Gastrocnemius medialis (tissue), 4 donors: Measurements from ENCODE around the gene ZNF30. TPM values are rescaled to one million over a fixed set of nuclear protein-coding genes. Genes with fewer than 3 reads are reported as not detected.

ENCODE experiments used
- ATAC-seq, 2 donors: fragments of 150-250 bp; one replicate each; pipeline ENCODE4 v1.9.1; 2016
- DNase-seq, 2 donors: peaks; one replicate each; pipeline ENCODE4 v3.0.0-alpha.2; 2019
- H3K27ac ChIP-seq, 4 donors: fragments of 200-600 bp; sonication (generic); 1 replicate in 1 of 4; 2 replicates in 3 of 4; pipeline ENCODE4 v1.5.1; 2016 to 2018; ENCODE audit warnings: mild to moderate bottlenecking in 2 of 4, moderate library complexity in 1 of 4
- H3K27me3 ChIP-seq, 3 donors: fragments of 200-600 bp; sonication (generic) in 2 of 3; 1 replicate in 1 of 3; 2 replicates in 2 of 3; pipeline versions ENCODE4 v1.5.1 to v1.6.0; 2016 to 2019; ENCODE audit warnings: mild to moderate bottlenecking in 1 of 3, moderate library complexity in 1 of 3
- H3K36me3 ChIP-seq, 2 donors: fragments of 200-600 bp; sonication (generic) in 1 of 2; one replicate each; pipeline ENCODE4 v1.5.1; 2017 to 2018
- H3K4me1 ChIP-seq, 2 donors: fragments of 200-600 bp; sonication (generic) in 1 of 2; one replicate each; pipeline ENCODE4 v1.5.1; 2016 to 2017; ENCODE audit warnings: mild to moderate bottlenecking in 2 of 2
- H3K4me3 ChIP-seq, 4 donors: fragments of 200-600 bp; sonication (generic) in 3 of 4; 1 replicate in 1 of 4; 2 replicates in 3 of 4; pipeline ENCODE4 v1.5.1; 2016 to 2019; ENCODE audit warnings: mild to moderate bottlenecking in 2 of 4
- H3K9me3 ChIP-seq, 3 donors: fragments of 200-600 bp; sonication (generic) in 2 of 3; 1 replicate in 1 of 3; 2 replicates in 2 of 3; pipeline ENCODE4 v1.5.1; 2016 to 2019
- CTCF ChIP-seq, 5 experiments: fragments of 450-650 bp in 3 of 5; fragments of 200-600 bp in 2 of 5; sonication (generic) in 2 of 5; IDR thresholded peaks in 4 of 5; conservative IDR thresholded peaks in 1 of 5; 1 replicate in 4 of 5; 2 replicates in 1 of 5; pipeline ENCODE4 v1.5.1; 2016 to 2019; ENCODE audit warnings: antibody characterized with exemption in 5 of 5, mild to moderate bottlenecking in 3 of 5, moderate library complexity in 3 of 5
- POLR2A ChIP-seq, 2 donors: fragments of 450-650 bp; IDR thresholded peaks; one replicate each; pipeline ENCODE4 v1.6.1; 2017; ENCODE audit warnings: antibody characterized with exemption in 2 of 2, mild to moderate bottlenecking in 2 of 2, moderate library complexity in 2 of 2
- in situ Hi-C, 4 donors: fragments of 200-750 bp; cut with MboI; loops; one replicate each; pipeline versions ENCODE4 v1.15.0 to v1.8.0; 2017; ENCODE audit warnings: low sequenced_read_pairs in 4 of 4
- intact Hi-C: fragments of 100-400 bp; cut with DNase I; formaldehyde crosslinking; loops from one replicate; pipeline ENCODE4 v1.15.1; 2023; ENCODE audit warnings: low total_unique reads
- total RNA-seq, 4 donors: library from RNA; depleted of rRNA; stranded (reverse); fragments of >200 nt; gene quantifications; one replicate each; pipeline versions ENCODE4 v1.1.0 to v1.2.3, GENCODE V29; 2016

ZNF30 gene
- total RNA-seq, 4 donors from 2014 or later = 0.66 to 2.3 (median 0.92) TPM

- H3K27ac ChIP-seq = peak overlapping the region in 3 of 4 donors; percentile 34 to 65 (median 58)
- H3K36me3 ChIP-seq = no peaks in the 10 kb centered on the region
- no peak overlapping the region for H3K4me3 ChIP-seq
- H3K27me3 ChIP-seq = no peaks in the 10 kb centered on the region
- DNase-seq (peak; percentile 23 to 73), ATAC-seq (peak; percentile 91 to 93)
- intact Hi-C loops (no loop called here), in situ Hi-C loops (loop anchor here in 1 of 4 donors (25.0 kb wide), 1 partner anchor 277 kb away; the partner anchor contains the start of gene USF2)
- H3K4me1 ChIP-seq = peaks cover 8 to 12% of the 10 kb centered on the region in 2 donors
- H3K9me3 ChIP-seq = no peaks in the 10 kb centered on the region
- TF ChIP-seq CTCF (IDR thresholded peaks at IDR 0.05 in 4 of 5, conservative IDR thresholded peaks at IDR 0.05 in 1 of 5) (no peak), POLR2A (IDR thresholded peaks at IDR 0.05) (no peak)
Measured at GRCh38 chr19:34985249-34986022, 58.7 kb downstream of the ZNF30 start.

- ATAC-seq (no peak), DNase-seq (no peak)
- no peaks in the 10 kb centered on the region for H3K9me3 ChIP-seq
- H3K36me3 ChIP-seq = no peaks in the 10 kb centered on the region
- no peaks in the 10 kb centered on the region for H3K27me3 ChIP-seq
- no peak overlapping the region for H3K27ac ChIP-seq
- no peak overlapping the region for H3K4me3 ChIP-seq
- intact Hi-C loops (no loop called here), in situ Hi-C loops (loop anchor here in 1 of 4 donors (25.0 kb wide), 1 partner anchor 274 kb away; the partner anchor contains the start of gene USF2)
- TF ChIP-seq POLR2A (IDR thresholded peaks at IDR 0.05) = no peak
- TF ChIP-seq CTCF (IDR thresholded peaks at IDR 0.05 in 4 of 5, conservative IDR thresholded peaks at IDR 0.05 in 1 of 5) = no peak
- H3K4me1 ChIP-seq = peaks cover 8 to 12% of the 10 kb centered on the region in 2 donors
Measured at GRCh38 chr19:34988119-34988518, 61.4 kb downstream of the ZNF30 start.

GRCh38 chr19:34989298-34989697 is 62.6 kb downstream of the ZNF30 start:
- H3K27ac ChIP-seq = no peak overlapping the region
- TF ChIP-seq CTCF (IDR thresholded peaks at IDR 0.05 in 4 of 5, conservative IDR thresholded peaks at IDR 0.05 in 1 of 5) = no peak
- no peak for TF ChIP-seq POLR2A (IDR thresholded peaks at IDR 0.05)
- in situ Hi-C loops (loop anchor here in 1 of 4 donors (25.0 kb wide), 1 partner anchor 273 kb away; the partner anchor contains the start of gene USF2), intact Hi-C loops (no loop called here)
- H3K4me3 ChIP-seq = no peak overlapping the region
- no peaks in the 10 kb centered on the region for H3K27me3 ChIP-seq
- H3K9me3 ChIP-seq = no peaks in the 10 kb centered on the region
- H3K4me1 ChIP-seq = peaks cover 10 to 12% of the 10 kb centered on the region in 2 donors
- DNase-seq = no peak
- H3K36me3 ChIP-seq = no peaks in the 10 kb centered on the region
- no peak for ATAC-seq

GRCh38 chr19:34990578-34991192 is 64.0 kb downstream of the ZNF30 start:
- no peak for DNase-seq
- no peak for ATAC-seq
- H3K27me3 ChIP-seq = no peaks in the 10 kb centered on the region
- no peak overlapping the region for H3K27ac ChIP-seq
- intact Hi-C loops (no loop called here), in situ Hi-C loops (loop anchor here in 1 of 4 donors (25.0 kb wide), 1 partner anchor 272 kb away; the partner anchor contains the start of gene USF2)
- H3K4me3 ChIP-seq = no peak overlapping the region
- no peaks in the 10 kb centered on the region for H3K36me3 ChIP-seq
- no peaks in the 10 kb centered on the region for H3K9me3 ChIP-seq
- TF ChIP-seq POLR2A (IDR thresholded peaks at IDR 0.05) (no peak), CTCF (IDR thresholded peaks at IDR 0.05 in 4 of 5, conservative IDR thresholded peaks at IDR 0.05 in 1 of 5) (no peak)
- H3K4me1 ChIP-seq = peaks cover 12 to 16% of the 10 kb centered on the region in 2 donors
